SK-N-SH (cell line): ENCODE measurements around the gene UFSP2. TPM values are rescaled to one million over a fixed set of nuclear protein-coding genes. Genes with fewer than 3 reads are reported as not detected.

Source experiments
- CTCF ChIA-PET: fragments of 300-600, 350-600 bp; formaldehyde crosslinking; extraction: SDS; loops from one replicate; lab custom pipeline; 2021; lab: Yijun Ruan, JAX
- POLR2A ChIA-PET: fragments of 350-600 bp; sonication (Branson Sonifier 250); formaldehyde crosslinking; extraction: SDS; loops from one replicate; lab custom pipeline; 2020; ENCODE audit warnings: antibody characterized with exemption, inconsistent platforms; lab: Yijun Ruan, JAX
- DNase-seq: peaks from one replicate; pipeline ENCODE4 v3.0.0; 2012
- H2AFZ ChIP-seq: fragments of 200-600 bp; sonication (generic); 2 replicates; pipeline ENCODE4 v1.8.1; 2016; ENCODE audit warnings: antibody characterized with exemption, mild to moderate bottlenecking, low read depth
- H3F3A ChIP-seq: fragments of 200-600 bp; sonication (generic); replicated peaks from 2 replicates; pipeline ENCODE3; 2016; ENCODE audit warnings: antibody characterized with exemption, mild to moderate bottlenecking; ENCODE audit not compliant: insufficient read depth
- H3K27ac ChIP-seq, 2 experiments: fragments of 200-500 bp in 1 of 2; fragments of 200-600 bp in 1 of 2; sonication (Bioruptor generic) in 1 of 2; sonication (generic), shearing (Covaris generic) in 1 of 2; 2 replicates each; pipeline versions ENCODE4 v1.5.1 to v1.6.1; 2014 to 2016; ENCODE audit warnings: low read depth in 2 of 2, inconsistent platforms in 1 of 2, low read length in 1 of 2, mild to moderate bottlenecking in 1 of 2, mixed read lengths in 1 of 2
- H3K27me3 ChIP-seq: fragments of 200-600 bp; sonication (generic), shearing (Covaris generic); 2 replicates; pipeline ENCODE4 v1.6.1; 2016; ENCODE audit warnings: mixed run types; ENCODE audit not compliant: insufficient read depth
- H3K36me3 ChIP-seq, 2 experiments: fragments of 200-500 bp in 1 of 2; fragments of 200-600 bp in 1 of 2; sonication (Bioruptor generic) in 1 of 2; sonication (generic) in 1 of 2; replicated peaks in 1 of 2; 2 replicates each; pipeline versions ENCODE3 to v1.5.1; 2014 to 2016; ENCODE audit warnings: low read length in 1 of 2, mild to moderate bottlenecking in 1 of 2; ENCODE audit not compliant: insufficient read depth in 2 of 2, control insufficient read depth in 1 of 2
- H3K4me1 ChIP-seq, 2 experiments: fragments of 200-500 bp in 1 of 2; fragments of 200-600 bp in 1 of 2; sonication (Bioruptor generic) in 1 of 2; sonication (generic), shearing (Covaris generic) in 1 of 2; 2 replicates each; pipeline versions ENCODE4 v1.5.1 to v1.6.1; 2014 to 2016; ENCODE audit warnings: low read depth in 1 of 2, low read length in 1 of 2, mixed run types in 1 of 2; ENCODE audit not compliant: insufficient read depth in 2 of 2, control insufficient read depth in 1 of 2
- H3K4me2 ChIP-seq: fragments of 200-600 bp; sonication (generic), shearing (Covaris generic); 2 replicates; pipeline ENCODE4 v1.6.1; 2017; ENCODE audit warnings: mixed run types
- H3K4me3 ChIP-seq, 2 experiments: fragments of 200-500 bp in 1 of 2; fragments of 200-600 bp in 1 of 2; sonication (Bioruptor generic) in 1 of 2; sonication (generic), shearing (Covaris generic) in 1 of 2; 2 replicates each; pipeline versions ENCODE4 v1.5.1 to v1.8.1; 2014 to 2016; ENCODE audit warnings: low read depth in 2 of 2, inconsistent platforms in 1 of 2, low read length in 1 of 2, mild to moderate bottlenecking in 1 of 2, mixed read lengths in 1 of 2, moderate library complexity in 1 of 2
- H3K79me2 ChIP-seq: fragments of 200-600 bp; sonication (generic); 2 replicates; pipeline ENCODE4 v1.8.1; 2017; ENCODE audit warnings: mild to moderate bottlenecking; ENCODE audit not compliant: insufficient read depth
- H3K9ac ChIP-seq: fragments of 200-600 bp; sonication (generic); 2 replicates; pipeline ENCODE4 v1.6.1; 2017; ENCODE audit warnings: mixed run types
- H3K9me2 ChIP-seq: fragments of 200-600 bp; sonication (generic); 2 replicates; pipeline ENCODE4 v1.6.1; 2017; ENCODE audit warnings: mixed run types
- H3K9me3 ChIP-seq: fragments of 200-600 bp; sonication (generic); 2 replicates; pipeline ENCODE4 v1.6.1; 2017; ENCODE audit warnings: mixed run types, mild to moderate bottlenecking, moderate library complexity
- H4K20me1 ChIP-seq: fragments of 200-600 bp; sonication (generic); 2 replicates; pipeline ENCODE4 v1.6.1; 2017; ENCODE audit warnings: mild to moderate bottlenecking, mixed run types; ENCODE audit not compliant: insufficient read depth
- ELF1 ChIP-seq: IDR thresholded peaks from 2 replicates; pipeline ENCODE4 v1.4.0; 2012
- EZH2phosphoT487 ChIP-seq: fragments of 200-600 bp; sonication (generic); IDR thresholded peaks from 2 replicates; pipeline ENCODE4 v1.6.1; 2017; ENCODE audit warnings: low read depth, mixed run types, mild to moderate bottlenecking, antibody characterized with exemption, moderate library complexity, borderline replicate concordance
- FOSL2 ChIP-seq: IDR thresholded peaks from 2 replicates; pipeline ENCODE4 v1.4.0; 2012; ENCODE audit warnings: low read depth, mild to moderate bottlenecking, moderate library complexity, borderline replicate concordance
- FOXJ3 ChIP-seq: sonication (generic); formaldehyde crosslinking; IDR thresholded peaks from 2 replicates; pipeline ENCODE4 v1.5.1; 2020; ENCODE audit warnings: mild to moderate bottlenecking, missing genetic modification reagents
- FOXM1 ChIP-seq: IDR thresholded peaks from 2 replicates; pipeline ENCODE4 v1.4.0; 2012; ENCODE audit warnings: low read depth, mild to moderate bottlenecking
- GABPA ChIP-seq: IDR thresholded peaks from 2 replicates; pipeline ENCODE4 v1.4.0; 2012; ENCODE audit warnings: low read depth, mild to moderate bottlenecking
- MXI1 ChIP-seq: IDR thresholded peaks from 2 replicates; pipeline ENCODE4 v1.6.1; 2012; ENCODE audit warnings: mild to moderate bottlenecking, low read depth, low read length, improper control_type of control experiment
- POLR2AphosphoS5 ChIP-seq: IDR thresholded peaks from 2 replicates; pipeline ENCODE4 v1.6.1; 2012; ENCODE audit warnings: low read depth, low read length
- RCOR1 ChIP-seq: fragments of 150-350 bp; IDR thresholded peaks from 2 replicates; pipeline ENCODE4 v1.6.1; 2017; ENCODE audit warnings: antibody characterized with exemption, low read length
- RFX5 ChIP-seq: IDR thresholded peaks from 2 replicates; pipeline ENCODE4 v1.6.1; 2012; ENCODE audit warnings: mild to moderate bottlenecking, improper control_type of control experiment, low read length
- RXRA ChIP-seq: IDR thresholded peaks from 2 replicates; pipeline ENCODE4 v1.4.0; 2012; ENCODE audit warnings: low read depth, mild to moderate bottlenecking, borderline replicate concordance
- SIN3A ChIP-seq: IDR thresholded peaks from 2 replicates; pipeline ENCODE4 v1.6.1; 2012; ENCODE audit warnings: low read depth, mild to moderate bottlenecking, low read length, moderate library complexity, borderline replicate concordance
- SMC3 ChIP-seq: IDR thresholded peaks from 2 replicates; pipeline ENCODE4 v1.6.1; 2012; ENCODE audit warnings: low read depth, low read length, improper control_type of control experiment
- TEAD4 ChIP-seq: IDR thresholded peaks from 2 replicates; pipeline ENCODE4 v1.4.0; 2012; ENCODE audit warnings: mild to moderate bottlenecking, borderline replicate concordance; ENCODE audit not compliant: insufficient read depth
- WGBS: methylation state at CpG from one replicate; pipeline ENCODE4 v1.1.6; 2017; ENCODE audit warnings: low lambda C conversion rate; 5-methylcytosine and 5-hydroxymethylcytosine counted together
- polyA plus RNA-seq, 3 experiments: library from polyadenylated mRNA; depleted of rRNA; stranded (reverse); fragments of >200 nt; gene quantifications; 2 replicates each; pipeline ENCODE4 v1.2.3, GENCODE V29; 2012
- TF ChIP-seq, protein P1 (sequence below): IDR thresholded peaks from 2 replicates; pipeline ENCODE4 v1.6.1; 2012; ENCODE audit warnings: mild to moderate bottlenecking, low read depth, low read length, moderate library complexity
- TF ChIP-seq, protein P2 (sequence below): fragments of 200-600 bp; sonication (generic); IDR thresholded peaks from 2 replicates; pipeline ENCODE4 v1.6.1; 2017; ENCODE audit warnings: antibody characterized with exemption, mild to moderate bottlenecking, moderate library complexity
- TF ChIP-seq, protein P3 (sequence below): IDR thresholded peaks from 2 replicates; pipeline ENCODE4 v1.4.0; 2012; ENCODE audit warnings: low read depth, borderline replicate concordance
- TF ChIP-seq, protein P4 (sequence below): IDR thresholded peaks from 2 replicates; pipeline ENCODE4; 2012

Gene UFSP2
- polyA plus RNA-seq, 1 of the 3 experiments (the other 2 are of a cell fraction): 15.5 TPM

DNA sequence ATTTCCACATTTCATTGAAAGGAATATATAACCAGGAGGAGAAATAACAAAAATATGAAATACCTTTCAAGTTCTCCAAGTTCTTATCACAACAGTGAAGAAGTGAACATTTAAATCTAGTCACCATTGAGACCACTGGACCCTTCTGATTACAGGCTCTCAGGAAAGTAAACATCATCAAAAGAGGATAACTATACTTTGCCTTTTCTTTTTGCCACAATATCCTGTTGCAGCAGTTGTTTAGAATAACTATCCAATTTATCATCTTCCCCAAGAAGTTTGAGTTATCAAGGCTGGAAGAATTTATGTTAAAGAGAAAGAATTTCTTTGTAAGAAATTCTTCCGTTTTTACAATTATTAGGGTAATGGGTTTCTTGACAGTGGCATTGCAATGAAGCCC is 33.6 kb downstream of the UFSP2 start:
- Histone ChIP-seq H3K27ac (no peak overlapping the region), H3K36me3 (no peaks in the 10 kb centered on the region), H2AFZ (no peak overlapping the region), H3K9ac (no peak overlapping the region), H3F3A (no peaks in the 10 kb centered on the region), H3K9me3 (no peaks in the 10 kb centered on the region), H4K20me1 (no peaks in the 10 kb centered on the region), H3K79me2 (0 out of 2 replicates have a peak, but pooled peaks cover 8% of the 10 kb centered on the region), H3K9me2 (no peaks in the 10 kb centered on the region), H3K4me2 (no peak overlapping the region), H3K4me3 (no peak overlapping the region)
- WGBS: 88% methylated on average over 1 of the region's 1 CpG
- no peak for TF ChIP-seq FOSL2
- TF ChIP-seq, protein P1, sequence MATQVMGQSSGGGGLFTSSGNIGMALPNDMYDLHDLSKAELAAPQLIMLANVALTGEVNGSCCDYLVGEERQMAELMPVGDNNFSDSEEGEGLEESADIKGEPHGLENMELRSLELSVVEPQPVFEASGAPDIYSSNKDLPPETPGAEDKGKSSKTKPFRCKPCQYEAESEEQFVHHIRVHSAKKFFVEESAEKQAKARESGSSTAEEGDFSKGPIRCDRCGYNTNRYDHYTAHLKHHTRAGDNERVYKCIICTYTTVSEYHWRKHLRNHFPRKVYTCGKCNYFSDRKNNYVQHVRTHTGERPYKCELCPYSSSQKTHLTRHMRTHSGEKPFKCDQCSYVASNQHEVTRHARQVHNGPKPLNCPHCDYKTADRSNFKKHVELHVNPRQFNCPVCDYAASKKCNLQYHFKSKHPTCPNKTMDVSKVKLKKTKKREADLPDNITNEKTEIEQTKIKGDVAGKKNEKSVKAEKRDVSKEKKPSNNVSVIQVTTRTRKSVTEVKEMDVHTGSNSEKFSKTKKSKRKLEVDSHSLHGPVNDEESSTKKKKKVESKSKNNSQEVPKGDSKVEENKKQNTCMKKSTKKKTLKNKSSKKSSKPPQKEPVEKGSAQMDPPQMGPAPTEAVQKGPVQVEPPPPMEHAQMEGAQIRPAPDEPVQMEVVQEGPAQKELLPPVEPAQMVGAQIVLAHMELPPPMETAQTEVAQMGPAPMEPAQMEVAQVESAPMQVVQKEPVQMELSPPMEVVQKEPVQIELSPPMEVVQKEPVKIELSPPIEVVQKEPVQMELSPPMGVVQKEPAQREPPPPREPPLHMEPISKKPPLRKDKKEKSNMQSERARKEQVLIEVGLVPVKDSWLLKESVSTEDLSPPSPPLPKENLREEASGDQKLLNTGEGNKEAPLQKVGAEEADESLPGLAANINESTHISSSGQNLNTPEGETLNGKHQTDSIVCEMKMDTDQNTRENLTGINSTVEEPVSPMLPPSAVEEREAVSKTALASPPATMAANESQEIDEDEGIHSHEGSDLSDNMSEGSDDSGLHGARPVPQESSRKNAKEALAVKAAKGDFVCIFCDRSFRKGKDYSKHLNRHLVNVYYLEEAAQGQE: no peak
- no peak for TF ChIP-seq RCOR1
- TF ChIP-seq ELF1: no peak
- TF ChIP-seq, protein P2, sequence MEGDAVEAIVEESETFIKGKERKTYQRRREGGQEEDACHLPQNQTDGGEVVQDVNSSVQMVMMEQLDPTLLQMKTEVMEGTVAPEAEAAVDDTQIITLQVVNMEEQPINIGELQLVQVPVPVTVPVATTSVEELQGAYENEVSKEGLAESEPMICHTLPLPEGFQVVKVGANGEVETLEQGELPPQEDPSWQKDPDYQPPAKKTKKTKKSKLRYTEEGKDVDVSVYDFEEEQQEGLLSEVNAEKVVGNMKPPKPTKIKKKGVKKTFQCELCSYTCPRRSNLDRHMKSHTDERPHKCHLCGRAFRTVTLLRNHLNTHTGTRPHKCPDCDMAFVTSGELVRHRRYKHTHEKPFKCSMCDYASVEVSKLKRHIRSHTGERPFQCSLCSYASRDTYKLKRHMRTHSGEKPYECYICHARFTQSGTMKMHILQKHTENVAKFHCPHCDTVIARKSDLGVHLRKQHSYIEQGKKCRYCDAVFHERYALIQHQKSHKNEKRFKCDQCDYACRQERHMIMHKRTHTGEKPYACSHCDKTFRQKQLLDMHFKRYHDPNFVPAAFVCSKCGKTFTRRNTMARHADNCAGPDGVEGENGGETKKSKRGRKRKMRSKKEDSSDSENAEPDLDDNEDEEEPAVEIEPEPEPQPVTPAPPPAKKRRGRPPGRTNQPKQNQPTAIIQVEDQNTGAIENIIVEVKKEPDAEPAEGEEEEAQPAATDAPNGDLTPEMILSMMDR: no peak
- TF ChIP-seq RXRA: no peak
- no peak for TF ChIP-seq EZH2phosphoT487
- TF ChIP-seq TEAD4: no peak
- TF ChIP-seq FOXJ3: no peak
- TF ChIP-seq RFX5: no peak
- TF ChIP-seq, all 33 proteins: peak for 0
- DNase-seq: no peak
- CTCF ChIA-PET: interaction anchor here (1.7 kb wide), 1 partner anchor 205 kb away, joined by 3 read pairs; no protein-coding TSS in a partner anchor
- Histone ChIP-seq H3K4me1 (peaks cover 6% of the 10 kb centered on the region in 2 experiments; a peak in 3 of 4 replicates), H3K27me3 (no peaks in the 10 kb centered on the region)
- POLR2A ChIA-PET: no interaction called here

DNA sequence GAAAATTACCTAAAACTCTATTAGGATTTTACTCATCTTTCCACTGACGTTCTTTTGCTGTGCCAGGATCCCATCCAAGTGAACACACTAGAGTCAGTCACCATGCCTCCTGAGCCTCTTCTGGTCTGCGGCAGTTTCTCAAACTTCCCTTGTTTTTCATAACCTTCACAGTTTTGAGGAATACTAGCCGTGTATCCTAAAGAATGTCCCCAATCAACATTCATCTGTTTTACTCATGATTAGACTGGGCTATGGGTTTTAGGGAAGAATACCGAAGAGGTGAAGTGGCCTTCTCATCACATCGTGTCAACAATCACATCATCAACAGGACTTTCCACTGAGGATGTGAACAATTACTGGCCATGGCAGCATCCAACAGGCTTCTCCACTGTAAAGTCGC is 34.8 kb downstream of the UFSP2 start:
- POLR2A ChIA-PET: no interaction called here
- TF ChIP-seq TEAD4: no peak
- TF ChIP-seq, protein P3, sequence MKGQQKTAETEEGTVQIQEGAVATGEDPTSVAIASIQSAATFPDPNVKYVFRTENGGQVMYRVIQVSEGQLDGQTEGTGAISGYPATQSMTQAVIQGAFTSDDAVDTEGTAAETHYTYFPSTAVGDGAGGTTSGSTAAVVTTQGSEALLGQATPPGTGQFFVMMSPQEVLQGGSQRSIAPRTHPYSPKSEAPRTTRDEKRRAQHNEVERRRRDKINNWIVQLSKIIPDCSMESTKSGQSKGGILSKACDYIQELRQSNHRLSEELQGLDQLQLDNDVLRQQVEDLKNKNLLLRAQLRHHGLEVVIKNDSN: no peak
- TF ChIP-seq SIN3A: no peak
- TF ChIP-seq POLR2AphosphoS5: no peak
- no peak for TF ChIP-seq FOXJ3
- no peak for TF ChIP-seq MXI1
- TF ChIP-seq, protein P4, sequence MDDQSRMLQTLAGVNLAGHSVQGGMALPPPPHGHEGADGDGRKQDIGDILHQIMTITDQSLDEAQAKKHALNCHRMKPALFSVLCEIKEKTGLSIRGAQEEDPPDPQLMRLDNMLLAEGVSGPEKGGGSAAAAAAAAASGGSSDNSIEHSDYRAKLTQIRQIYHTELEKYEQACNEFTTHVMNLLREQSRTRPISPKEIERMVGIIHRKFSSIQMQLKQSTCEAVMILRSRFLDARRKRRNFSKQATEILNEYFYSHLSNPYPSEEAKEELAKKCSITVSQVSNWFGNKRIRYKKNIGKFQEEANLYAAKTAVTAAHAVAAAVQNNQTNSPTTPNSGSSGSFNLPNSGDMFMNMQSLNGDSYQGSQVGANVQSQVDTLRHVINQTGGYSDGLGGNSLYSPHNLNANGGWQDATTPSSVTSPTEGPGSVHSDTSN: no peak
- TF ChIP-seq, protein P2: no peak
- no peak for TF ChIP-seq SMC3
- TF ChIP-seq FOXM1: no peak
- no peak for TF ChIP-seq ELF1
- TF ChIP-seq EZH2phosphoT487: no peak
- TF ChIP-seq GABPA: no peak

More for the DNA sequence above, 34.8 kb downstream of the UFSP2 start:
- H3F3A ChIP-seq: no peaks in the 10 kb centered on the region
- no peaks in the 10 kb centered on the region for H3K27me3 ChIP-seq
- H3K4me2 ChIP-seq: no peak overlapping the region
- H3K9me2 ChIP-seq: no peaks in the 10 kb centered on the region
- H3K4me3 ChIP-seq: no peak overlapping the region
- H3K4me1 ChIP-seq: peaks cover 3 to 6% of the 10 kb centered on the region in 2 experiments; a peak in 3 of 4 replicates
- H2AFZ ChIP-seq: no peak overlapping the region
- H3K9me3 ChIP-seq: no peaks in the 10 kb centered on the region
- CTCF ChIA-PET: interaction anchor here (1.6 kb wide), 1 partner anchor 108 kb away, joined by 4 read pairs; no protein-coding TSS in a partner anchor
- no peak overlapping the region for H3K9ac ChIP-seq
- WGBS: 97% methylated on average over 6 of the region's 6 CpGs
- no peaks in the 10 kb centered on the region for H4K20me1 ChIP-seq
- no peak overlapping the region for H3K27ac ChIP-seq
- DNase-seq: no peak
- H3K79me2 ChIP-seq: 0 out of 2 replicates have a peak, but pooled peaks cover 8% of the 10 kb centered on the region
- no peaks in the 10 kb centered on the region for H3K36me3 ChIP-seq
